HepG2 (cell line): ENCODE data around the gene ARHGAP19. TPM values are rescaled to one million over a fixed set of nuclear protein-coding genes. Genes with fewer than 3 reads are reported as not detected.

ENCODE experiments used
- ATF7-NPFF ChIP-seq: sonication (generic); formaldehyde crosslinking; IDR thresholded peaks from 2 replicates; pipeline ENCODE4 v1.8.1; 2023; ENCODE audit warnings: mild to moderate bottlenecking, low read depth, missing genetic modification reagents, moderate library complexity
- BORCS8-MEF2B ChIP-seq: sonication (generic); formaldehyde crosslinking; IDR thresholded peaks from 2 replicates; pipeline ENCODE4 v1.8.0; 2022; ENCODE audit warnings: mild to moderate bottlenecking, missing genetic modification reagents
- CHCHD3 ChIP-seq: sonication (generic); formaldehyde crosslinking; IDR thresholded peaks from 2 replicates; pipeline ENCODE4 v1.8.0; 2022; ENCODE audit warnings: mild to moderate bottlenecking, missing genetic modification reagents, moderate library complexity
- ELF3 ChIP-seq: IDR thresholded peaks from 2 replicates; pipeline ENCODE4 v1.6.1; 2016; ENCODE audit warnings: missing genetic modification reagents, missing compliant biosample characterization
- HNF4G ChIP-seq, 2 experiments: sonication (generic) in 1 of 2; formaldehyde crosslinking in 1 of 2; IDR thresholded peaks; 2 replicates each; pipeline versions ENCODE4 v1.4.0 to v1.6.1; 2011 to 2020; ENCODE audit warnings: borderline replicate concordance in 2 of 2, low read depth in 2 of 2, mild to moderate bottlenecking in 2 of 2, low read length in 1 of 2, missing genetic modification reagents in 1 of 2, moderate library complexity in 1 of 2
- KLF6 ChIP-seq: IDR thresholded peaks from 2 replicates; pipeline ENCODE4 v1.8.0; 2016; ENCODE audit warnings: missing biosample characterization, missing genetic modification reagents
- MTA3 ChIP-seq: sonication (generic); formaldehyde crosslinking; IDR thresholded peaks from 2 replicates; pipeline ENCODE4 v1.4.0; 2020; ENCODE audit warnings: missing genetic modification reagents
- NFATC3 ChIP-seq: sonication (generic); formaldehyde crosslinking; IDR thresholded peaks from 2 replicates; pipeline ENCODE4 v1.5.1; 2020; ENCODE audit warnings: mild to moderate bottlenecking, missing genetic modification reagents
- NFIC ChIP-seq: IDR thresholded peaks from 2 replicates; pipeline ENCODE4 v1.6.1; 2012; ENCODE audit warnings: mild to moderate bottlenecking, low read length, inconsistent platforms
- NR1H2 ChIP-seq: sonication (generic); formaldehyde crosslinking; IDR thresholded peaks from 2 replicates; pipeline ENCODE4 v1.8.1; 2022; ENCODE audit warnings: low read depth, missing genetic modification reagents, borderline replicate concordance
- NR3C1 ChIP-seq: sonication (generic); formaldehyde crosslinking; IDR thresholded peaks from 2 replicates; pipeline ENCODE4 v1.4.0; 2020; ENCODE audit warnings: missing genetic modification reagents
- REXO4 ChIP-seq: sonication (generic); formaldehyde crosslinking; IDR thresholded peaks from 2 replicates; pipeline ENCODE4 v1.8.0; 2022; ENCODE audit warnings: missing genetic modification reagents, mild to moderate bottlenecking, borderline replicate concordance
- SMAD9 ChIP-seq: sonication (generic); formaldehyde crosslinking; IDR thresholded peaks from 2 replicates; pipeline ENCODE4 v1.5.1; 2020; ENCODE audit warnings: mild to moderate bottlenecking, missing genetic modification reagents
- TCF7 ChIP-seq: sonication (generic); IDR thresholded peaks from 2 replicates; pipeline ENCODE4 v1.6.1; 2016; ENCODE audit warnings: antibody characterized with exemption, low read depth
- ZNF274 ChIP-seq: sonication (generic); formaldehyde crosslinking; IDR thresholded peaks from 2 replicates; pipeline ENCODE4 v1.5.1; 2020; ENCODE audit warnings: mild to moderate bottlenecking, missing genetic modification reagents
- ZNF484 ChIP-seq: sonication (generic); formaldehyde crosslinking; IDR thresholded peaks from 2 replicates; pipeline ENCODE4 v1.5.1; 2020; ENCODE audit warnings: mild to moderate bottlenecking, low read depth, missing genetic modification reagents, borderline replicate concordance
- ZNF709 ChIP-seq: sonication (generic); formaldehyde crosslinking; IDR thresholded peaks from 2 replicates; pipeline ENCODE4 v1.5.0; 2020; ENCODE audit warnings: mild to moderate bottlenecking, missing genetic modification reagents
- ZNF790 ChIP-seq: sonication (generic); formaldehyde crosslinking; IDR thresholded peaks from 2 replicates; pipeline ENCODE4 v1.8.0; 2022; ENCODE audit warnings: missing genetic modification reagents, mild to moderate bottlenecking, borderline replicate concordance
- ZNF792 ChIP-seq: IDR thresholded peaks from 2 replicates; pipeline ENCODE4 v1.6.1; 2016
- polyA plus RNA-seq, 8 experiments: library from polyadenylated mRNA; depleted of rRNA in 3 of 8; stranded (reverse) in 7 of 8; unstranded in 1 of 8; fragments of >200 nt; fragmentation: Illumina TruSeq in 4 of 8; extraction: Trizol in 4 of 8; gene quantifications; 2 replicates each; pipeline versions ENCODE4 v1.2.1 to v1.2.3, GENCODE V29; 2011 to 2016; ENCODE audit warnings: low read depth in 4 of 8, missing spikeins in 1 of 8, mixed read lengths in 1 of 8; ENCODE audit not compliant: insufficient read depth in 1 of 8
- total RNA-seq, 5 experiments: library from RNA; depleted of rRNA; stranded (reverse); fragments of >200 nt; fragmentation: Illumina TruSeq; extraction: Trizol; gene quantifications; 2 replicates each; pipeline ENCODE4 v1.2.3, GENCODE V29; 2016; ENCODE audit warnings: low read depth in 1 of 5
- TF ChIP-seq, protein P1 (sequence below): sonication (generic); formaldehyde crosslinking; IDR thresholded peaks from 2 replicates; pipeline ENCODE4 v1.4.0; 2020; ENCODE audit warnings: missing genetic modification reagents, borderline replicate concordance
- TF ChIP-seq, protein P2 (sequence below): sonication (generic); formaldehyde crosslinking; IDR thresholded peaks from 2 replicates; pipeline ENCODE4 v1.4.0; 2020; ENCODE audit warnings: missing genetic modification reagents, borderline replicate concordance
- TF ChIP-seq, protein P3 (sequence below): IDR thresholded peaks from 2 replicates; pipeline ENCODE4 v1.6.1; 2012; ENCODE audit warnings: inconsistent platforms
- TF ChIP-seq, protein P4 (sequence below): IDR thresholded peaks from 2 replicates; pipeline ENCODE4 v1.6.1; 2012; ENCODE audit warnings: low read length, improper control_type of control experiment

Gene ARHGAP19
- total and polyA plus RNA-seq, 2 of the 13 experiments (the other 11 are each of a cell fraction or from before 2014, with no cell fraction given): 7.6 to 10.0 TPM

DNA sequence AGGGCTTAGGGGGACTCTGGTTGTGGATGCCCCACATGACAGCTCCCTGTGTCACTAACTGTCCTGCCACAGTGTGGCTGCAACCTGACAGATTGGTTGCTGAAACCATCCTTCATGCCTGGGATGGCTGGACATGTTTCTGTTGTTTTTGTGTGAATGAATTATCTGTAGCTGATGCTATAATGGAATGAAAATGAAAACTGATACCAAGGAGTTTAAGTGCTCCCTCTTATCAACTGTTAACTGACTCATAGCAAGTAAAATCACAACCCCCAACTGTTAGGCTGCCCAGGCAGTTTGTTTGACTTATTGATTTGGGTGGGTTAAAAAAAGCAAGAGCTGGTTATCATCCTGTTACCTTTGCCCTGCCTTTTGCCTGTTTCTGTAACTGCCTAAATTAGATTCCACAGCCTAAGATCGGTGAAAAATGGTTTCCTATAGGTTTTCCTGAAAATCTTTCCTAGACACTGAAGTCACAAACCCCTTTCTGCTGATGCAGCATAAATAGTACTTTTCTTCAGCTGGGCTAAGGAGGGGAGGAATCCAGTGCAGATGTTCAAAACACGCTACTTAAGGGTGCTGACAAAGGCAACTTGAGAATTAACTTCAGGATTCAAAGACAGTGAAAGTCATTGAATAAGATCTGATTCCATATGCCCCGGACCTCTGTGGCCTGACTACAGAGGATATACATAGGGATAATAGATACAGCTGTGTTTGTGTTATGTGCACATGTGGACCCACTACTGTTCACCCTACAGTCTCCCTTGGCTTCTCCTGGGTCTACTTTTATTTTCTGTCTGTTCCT is 36.4 kb upstream of the ARHGAP19 start (continued):
- TF ChIP-seq ATF7-NPFF: no peak
- no peak for TF ChIP-seq ZNF709 (CRISPR knock-in tag)
- TF ChIP-seq NR3C1 (CRISPR knock-in tag): no peak
- TF ChIP-seq ZNF790 (CRISPR knock-in tag): no peak
- no peak for TF ChIP-seq ZNF484 (CRISPR knock-in tag)
- 0 out of 2 replicates have a peak, but pooled peaks have one; percentile 41 for TF ChIP-seq KLF6 (CRISPR knock-in tag)
- TF ChIP-seq, protein P1, sequence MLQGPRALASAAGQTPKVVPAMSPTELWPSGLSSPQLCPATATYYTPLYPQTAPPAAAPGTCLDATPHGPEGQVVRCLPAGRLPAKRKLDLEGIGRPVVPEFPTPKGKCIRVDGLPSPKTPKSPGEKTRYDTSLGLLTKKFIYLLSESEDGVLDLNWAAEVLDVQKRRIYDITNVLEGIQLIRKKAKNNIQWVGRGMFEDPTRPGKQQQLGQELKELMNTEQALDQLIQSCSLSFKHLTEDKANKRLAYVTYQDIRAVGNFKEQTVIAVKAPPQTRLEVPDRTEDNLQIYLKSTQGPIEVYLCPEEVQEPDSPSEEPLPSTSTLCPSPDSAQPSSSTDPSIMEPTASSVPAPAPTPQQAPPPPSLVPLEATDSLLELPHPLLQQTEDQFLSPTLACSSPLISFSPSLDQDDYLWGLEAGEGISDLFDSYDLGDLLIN (CRISPR knock-in tag): no peak
- peak; percentile 85 for TF ChIP-seq NFIC
- no peak for TF ChIP-seq SMAD9
- TF ChIP-seq ZNF274 (CRISPR knock-in tag): no peak
- TF ChIP-seq, protein P2, sequence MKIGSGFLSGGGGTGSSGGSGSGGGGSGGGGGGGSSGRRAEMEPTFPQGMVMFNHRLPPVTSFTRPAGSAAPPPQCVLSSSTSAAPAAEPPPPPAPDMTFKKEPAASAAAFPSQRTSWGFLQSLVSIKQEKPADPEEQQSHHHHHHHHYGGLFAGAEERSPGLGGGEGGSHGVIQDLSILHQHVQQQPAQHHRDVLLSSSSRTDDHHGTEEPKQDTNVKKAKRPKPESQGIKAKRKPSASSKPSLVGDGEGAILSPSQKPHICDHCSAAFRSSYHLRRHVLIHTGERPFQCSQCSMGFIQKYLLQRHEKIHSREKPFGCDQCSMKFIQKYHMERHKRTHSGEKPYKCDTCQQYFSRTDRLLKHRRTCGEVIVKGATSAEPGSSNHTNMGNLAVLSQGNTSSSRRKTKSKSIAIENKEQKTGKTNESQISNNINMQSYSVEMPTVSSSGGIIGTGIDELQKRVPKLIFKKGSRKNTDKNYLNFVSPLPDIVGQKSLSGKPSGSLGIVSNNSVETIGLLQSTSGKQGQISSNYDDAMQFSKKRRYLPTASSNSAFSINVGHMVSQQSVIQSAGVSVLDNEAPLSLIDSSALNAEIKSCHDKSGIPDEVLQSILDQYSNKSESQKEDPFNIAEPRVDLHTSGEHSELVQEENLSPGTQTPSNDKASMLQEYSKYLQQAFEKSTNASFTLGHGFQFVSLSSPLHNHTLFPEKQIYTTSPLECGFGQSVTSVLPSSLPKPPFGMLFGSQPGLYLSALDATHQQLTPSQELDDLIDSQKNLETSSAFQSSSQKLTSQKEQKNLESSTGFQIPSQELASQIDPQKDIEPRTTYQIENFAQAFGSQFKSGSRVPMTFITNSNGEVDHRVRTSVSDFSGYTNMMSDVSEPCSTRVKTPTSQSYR (CRISPR knock-in tag): peak; percentile 88; the same call in 1 of the 2 replicates
- TF ChIP-seq, protein P3, sequence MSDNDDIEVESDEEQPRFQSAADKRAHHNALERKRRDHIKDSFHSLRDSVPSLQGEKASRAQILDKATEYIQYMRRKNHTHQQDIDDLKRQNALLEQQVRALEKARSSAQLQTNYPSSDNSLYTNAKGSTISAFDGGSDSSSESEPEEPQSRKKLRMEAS: no peak
- TF ChIP-seq HNF4G (IDR thresholded peaks at IDR 0.05; ENCODE audit: borderline replicate concordance, low read depth, low read length): peak; percentile 90
- peak; percentile 61; the same call in 1 of the 2 replicates for TF ChIP-seq HNF4G (CRISPR knock-in tag; IDR thresholded peaks at IDR 0.05; ENCODE audit: borderline replicate concordance, low read depth)
- no peak for TF ChIP-seq NR1H2
- no peak for TF ChIP-seq CHCHD3 (CRISPR knock-in tag)
- peak; percentile 42; the same call in 1 of the 2 replicates for TF ChIP-seq TCF7
- peak; percentile 46; the same call in 1 of the 2 replicates for TF ChIP-seq ELF3
- no peak for TF ChIP-seq MTA3 (CRISPR knock-in tag)
- TF ChIP-seq REXO4 (CRISPR knock-in tag): no peak
- no peak for TF ChIP-seq BORCS8-MEF2B (CRISPR knock-in tag)
- TF ChIP-seq, protein P4, sequence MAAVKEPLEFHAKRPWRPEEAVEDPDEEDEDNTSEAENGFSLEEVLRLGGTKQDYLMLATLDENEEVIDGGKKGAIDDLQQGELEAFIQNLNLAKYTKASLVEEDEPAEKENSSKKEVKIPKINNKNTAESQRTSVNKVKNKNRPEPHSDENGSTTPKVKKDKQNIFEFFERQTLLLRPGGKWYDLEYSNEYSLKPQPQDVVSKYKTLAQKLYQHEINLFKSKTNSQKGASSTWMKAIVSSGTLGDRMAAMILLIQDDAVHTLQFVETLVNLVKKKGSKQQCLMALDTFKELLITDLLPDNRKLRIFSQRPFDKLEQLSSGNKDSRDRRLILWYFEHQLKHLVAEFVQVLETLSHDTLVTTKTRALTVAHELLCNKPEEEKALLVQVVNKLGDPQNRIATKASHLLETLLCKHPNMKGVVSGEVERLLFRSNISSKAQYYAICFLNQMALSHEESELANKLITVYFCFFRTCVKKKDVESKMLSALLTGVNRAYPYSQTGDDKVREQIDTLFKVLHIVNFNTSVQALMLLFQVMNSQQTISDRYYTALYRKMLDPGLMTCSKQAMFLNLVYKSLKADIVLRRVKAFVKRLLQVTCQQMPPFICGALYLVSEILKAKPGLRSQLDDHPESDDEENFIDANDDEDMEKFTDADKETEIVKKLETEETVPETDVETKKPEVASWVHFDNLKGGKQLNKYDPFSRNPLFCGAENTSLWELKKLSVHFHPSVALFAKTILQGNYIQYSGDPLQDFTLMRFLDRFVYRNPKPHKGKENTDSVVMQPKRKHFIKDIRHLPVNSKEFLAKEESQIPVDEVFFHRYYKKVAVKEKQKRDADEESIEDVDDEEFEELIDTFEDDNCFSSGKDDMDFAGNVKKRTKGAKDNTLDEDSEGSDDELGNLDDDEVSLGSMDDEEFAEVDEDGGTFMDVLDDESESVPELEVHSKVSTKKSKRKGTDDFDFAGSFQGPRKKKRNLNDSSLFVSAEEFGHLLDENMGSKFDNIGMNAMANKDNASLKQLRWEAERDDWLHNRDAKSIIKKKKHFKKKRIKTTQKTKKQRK: no peak
- no peak for TF ChIP-seq ZNF792 (CRISPR knock-in tag)
- TF ChIP-seq NFATC3 (CRISPR knock-in tag): no peak
